ENCODE measurements around the gene SNED1. TPM values are rescaled to one million over a fixed set of nuclear protein-coding genes. Genes with fewer than 3 reads are reported as not detected.

SNED1 gene
- total RNA-seq, 1 donor from 2014 or later = 25.2 TPM

DNA sequence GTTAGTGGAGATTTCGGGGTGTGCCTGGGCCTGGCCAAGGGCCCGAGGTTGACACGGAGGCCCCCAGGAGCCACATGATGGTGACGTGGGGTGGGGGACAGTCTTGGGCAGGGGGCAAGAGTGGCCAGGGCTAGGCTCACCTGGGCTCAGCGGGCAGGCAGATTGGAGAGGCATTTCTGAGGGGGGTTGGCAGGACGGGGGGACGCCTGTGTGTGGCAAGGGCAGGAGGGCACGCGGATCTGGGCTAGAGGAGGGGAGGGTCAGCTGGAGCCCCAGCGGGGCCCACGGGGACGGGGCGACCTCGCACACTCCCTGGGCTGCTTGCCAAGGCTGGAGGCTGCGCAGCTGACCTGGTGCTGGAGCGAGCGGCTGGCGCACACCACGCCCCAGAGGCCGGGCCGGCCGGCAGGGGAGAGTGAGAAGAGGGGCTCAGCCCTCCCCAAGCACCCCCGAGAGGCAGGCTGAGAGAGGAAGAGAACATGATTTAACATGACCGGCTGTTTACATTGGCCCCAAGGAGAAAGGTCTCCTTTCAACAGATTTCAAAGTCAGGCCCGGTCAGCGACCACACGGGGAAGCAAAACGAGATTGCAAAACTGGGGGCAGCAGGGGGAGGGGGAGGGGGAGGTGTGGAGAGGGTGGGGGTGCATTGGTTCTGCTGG is 38.0 kb upstream of the SNED1 start:
- DNase-seq = peak; percentile 12

DNA sequence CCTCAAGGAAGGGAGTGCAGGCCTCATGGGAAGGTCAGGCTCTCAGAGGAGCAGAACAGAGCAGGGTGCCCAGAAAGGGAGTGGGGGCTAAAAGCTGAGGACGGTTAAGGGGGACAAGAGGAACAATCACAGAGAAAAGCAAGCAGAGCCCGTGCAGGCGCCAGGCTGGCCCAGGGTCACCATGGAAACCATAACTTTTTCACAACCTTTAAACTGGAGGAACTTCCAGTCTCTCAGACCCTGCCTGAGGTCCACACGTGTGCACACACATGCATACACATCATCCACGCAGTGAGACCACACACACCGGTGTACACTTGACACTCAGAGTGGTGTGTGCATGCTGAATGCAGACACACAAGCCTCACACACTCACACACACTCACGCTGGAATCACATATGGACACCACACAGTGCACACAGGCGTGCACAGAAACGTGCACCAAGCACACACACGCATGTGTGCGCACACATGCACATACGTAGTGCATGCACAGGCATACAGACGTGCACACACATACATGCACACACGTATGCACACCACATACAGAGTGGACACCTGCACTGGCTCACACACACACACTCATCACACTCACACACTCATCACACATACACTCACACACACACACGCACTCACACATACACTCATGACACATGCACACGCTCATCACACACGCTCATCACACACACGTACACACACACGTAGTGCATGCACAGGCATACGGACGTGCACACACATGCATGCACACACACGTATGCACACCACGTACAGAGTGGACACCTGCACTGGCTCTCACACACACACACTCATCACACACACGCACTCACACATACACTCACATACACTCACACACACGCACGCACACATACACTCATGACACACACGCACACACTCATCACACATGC is 37.2 kb upstream of the SNED1 start:
- DNase-seq = no peak

DNA sequence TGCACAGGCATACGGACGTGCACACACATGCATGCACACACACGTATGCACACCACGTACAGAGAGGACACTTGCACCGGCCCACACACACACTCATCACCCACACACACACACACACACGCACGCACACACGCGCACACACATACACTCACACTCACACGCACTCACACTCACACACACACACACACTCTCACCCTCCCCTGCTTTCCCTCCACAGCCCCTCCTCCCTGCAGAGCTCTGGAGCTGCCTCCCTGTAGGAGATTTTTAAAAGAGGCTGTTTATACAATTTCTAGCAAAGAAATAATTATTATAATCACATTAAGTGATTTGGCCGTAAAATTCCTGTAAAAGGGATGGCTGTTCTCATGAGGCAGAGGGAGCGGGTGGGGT is 36.5 kb upstream of the SNED1 start:
- DNase-seq = no peak

DNA sequence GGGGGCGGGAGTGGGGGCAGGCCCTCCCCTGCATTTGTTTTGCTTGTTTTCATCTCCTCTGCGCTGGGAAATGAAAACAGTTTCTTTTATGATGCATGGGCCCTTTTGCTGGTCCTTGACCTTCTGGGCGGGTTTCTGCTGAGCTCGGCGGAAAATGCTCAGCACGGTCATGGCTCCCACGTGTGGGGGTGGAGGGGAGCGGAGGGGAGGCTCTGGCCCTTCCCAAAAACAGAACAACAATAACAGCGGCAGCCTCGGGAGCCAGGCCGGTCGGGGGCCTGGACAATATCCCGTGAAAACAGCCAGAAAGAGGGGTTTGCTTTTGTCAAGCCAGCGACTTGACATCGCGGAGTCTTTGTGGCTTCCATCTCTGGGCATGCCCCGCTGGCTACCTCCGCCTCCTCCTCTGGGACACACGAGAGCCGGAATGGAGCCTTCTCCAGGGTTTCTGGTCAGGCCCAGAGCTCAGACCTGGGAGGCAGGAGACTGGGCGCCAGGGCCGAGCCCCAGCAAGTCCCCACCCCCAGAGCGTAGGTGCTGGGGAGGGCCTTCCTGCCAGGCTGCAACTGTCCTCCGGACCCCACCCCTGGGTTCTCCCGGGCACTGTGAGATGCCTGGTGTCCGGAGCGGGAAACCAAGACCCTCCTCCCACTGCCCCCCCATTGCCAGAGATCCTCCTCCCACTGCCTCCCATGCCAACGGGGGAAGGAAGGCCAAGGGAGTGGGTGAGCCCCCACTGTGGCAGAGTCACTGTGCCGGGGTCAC is 35.9 kb upstream of the SNED1 start:
- DNase-seq = no peak

DNA sequence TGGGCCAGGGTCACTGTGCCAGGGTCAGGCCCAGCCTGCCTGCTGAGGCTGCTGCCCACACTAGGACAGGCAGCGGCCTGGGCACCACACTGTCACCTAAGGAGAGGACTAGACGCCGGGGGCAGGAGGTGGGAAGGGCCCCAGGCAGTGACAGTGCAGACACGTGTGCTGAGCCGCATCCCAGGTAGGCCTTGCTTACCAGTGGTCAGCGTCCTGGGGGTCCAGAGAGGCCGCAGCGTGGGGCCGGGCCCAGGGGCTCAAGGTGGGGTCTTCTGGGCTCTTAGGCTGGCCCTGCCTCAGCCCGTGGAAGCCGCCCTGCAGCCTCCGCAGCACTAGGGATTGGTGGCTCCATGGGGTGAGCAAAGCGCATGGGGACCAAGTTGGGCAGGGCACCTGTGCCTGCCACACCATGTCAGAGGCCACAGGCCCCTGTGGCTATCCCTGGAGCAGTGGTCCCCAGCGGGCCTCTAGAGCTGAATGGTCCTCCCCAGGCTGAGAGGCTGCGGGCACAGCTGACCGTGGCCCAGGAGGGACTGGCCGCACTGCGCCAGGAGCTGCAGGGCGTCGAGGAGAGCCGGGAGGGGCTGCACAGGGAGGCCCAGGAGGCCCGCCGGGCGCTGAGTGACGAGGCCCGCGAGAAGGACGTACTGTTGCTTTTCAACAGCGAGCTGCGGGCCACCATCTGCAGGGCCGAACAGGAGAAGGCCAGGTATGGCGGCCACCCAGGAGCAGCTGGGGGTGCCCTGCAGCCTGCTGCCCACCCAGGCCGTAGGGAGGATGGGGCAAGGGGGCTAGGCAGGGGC is 35.2 kb upstream of the SNED1 start:
- DNase-seq = no peak

DNA sequence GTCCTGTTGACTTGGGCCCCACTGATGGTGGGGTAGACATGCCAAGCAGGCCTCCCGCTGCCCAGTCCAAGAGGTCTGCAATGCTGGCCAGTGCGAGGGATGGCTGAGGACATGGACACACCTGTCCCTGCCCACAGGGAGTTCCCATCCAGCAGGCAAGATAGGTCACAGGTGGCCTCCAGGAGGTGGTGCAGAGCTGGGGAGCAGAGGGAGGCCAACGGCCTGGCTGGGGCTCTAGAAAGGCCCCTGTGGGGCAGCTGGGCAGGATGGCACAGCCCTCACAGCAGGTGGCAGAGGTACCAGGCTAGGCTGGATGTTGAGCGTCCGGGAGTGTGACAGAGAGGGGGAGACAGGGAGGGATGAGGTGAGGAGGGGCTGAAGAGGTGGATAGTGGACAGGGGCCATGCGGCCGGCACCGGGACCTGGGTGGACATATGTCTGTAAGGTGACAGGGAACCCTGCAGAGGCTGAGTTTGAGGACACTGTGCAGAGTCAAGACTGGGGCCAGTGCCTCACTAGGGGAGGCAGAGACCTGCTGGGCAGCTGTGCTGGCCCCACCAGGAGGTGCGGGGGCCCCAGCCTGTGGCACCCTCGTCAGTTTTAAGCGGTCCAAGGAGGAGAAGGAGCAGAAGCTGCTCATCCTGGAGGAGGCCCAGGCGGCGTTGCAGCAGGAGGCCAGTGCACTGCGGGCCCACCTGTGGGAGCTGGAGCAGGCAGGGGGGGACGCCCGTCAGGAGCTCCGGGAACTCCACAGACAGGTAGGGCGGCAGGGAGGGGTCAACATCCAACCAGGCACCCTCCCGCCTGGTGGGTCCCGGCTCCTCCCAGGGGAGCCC is 34.3 kb upstream of the SNED1 start:
- no peak for DNase-seq

DNA sequence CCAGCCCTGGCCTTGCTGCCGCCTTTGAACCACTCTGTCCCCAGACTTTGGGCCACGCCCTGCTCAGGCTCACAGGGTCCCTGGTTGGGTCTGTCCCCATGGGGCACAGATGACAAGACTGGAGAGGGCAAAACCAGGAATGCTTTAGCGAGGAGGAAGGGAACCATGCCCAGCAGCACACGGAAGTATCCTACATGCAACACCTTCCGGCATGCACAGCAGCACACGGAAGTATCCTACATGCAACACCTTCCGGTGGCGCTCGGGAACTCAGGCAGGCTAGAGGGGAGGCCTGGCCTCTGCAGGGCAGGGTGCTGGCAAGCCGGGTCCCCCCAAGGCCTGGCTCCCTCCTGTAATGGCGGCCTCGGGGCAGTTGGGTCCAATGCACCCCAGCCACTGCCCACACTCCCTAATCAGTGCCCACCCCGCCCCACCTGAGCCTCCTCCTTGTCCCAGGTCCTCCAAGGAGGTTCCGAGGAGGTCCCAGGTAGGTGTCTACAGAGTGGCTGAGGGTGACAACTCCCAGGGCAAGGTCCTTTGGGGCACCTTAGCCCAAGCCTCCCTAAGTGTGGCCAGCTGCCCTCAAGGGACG is 33.6 kb upstream of the SNED1 start:
- no peak for DNase-seq

DNA sequence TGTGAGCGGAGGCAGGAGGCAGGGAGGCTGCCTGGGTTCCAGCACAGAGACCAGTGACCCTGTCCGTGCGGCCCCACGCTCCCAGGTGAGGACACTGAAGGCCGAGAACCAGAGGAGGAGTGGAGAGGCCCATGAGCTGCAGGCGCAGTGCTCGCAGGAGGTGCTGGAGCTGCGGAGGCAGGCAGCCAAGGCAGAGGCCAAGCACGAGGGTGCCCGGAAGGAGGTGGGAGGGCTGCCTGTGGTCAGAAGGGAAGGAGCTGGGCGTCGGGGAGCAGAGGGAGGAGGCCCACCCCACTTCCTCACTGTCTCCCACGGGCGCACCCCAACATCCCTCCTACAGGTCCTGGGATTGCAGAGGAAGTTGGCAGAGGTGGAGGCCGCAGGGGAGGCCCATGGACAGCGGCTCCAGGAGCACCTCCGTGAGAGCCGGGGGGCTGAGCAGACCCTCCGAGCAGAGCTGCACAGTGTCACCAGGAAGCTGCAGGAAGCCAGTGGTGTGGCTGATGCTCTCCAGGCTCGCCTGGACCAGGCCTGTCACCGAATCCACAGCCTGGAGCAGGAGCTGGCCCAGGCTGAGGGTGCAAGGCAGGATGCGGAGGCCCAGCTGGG is 33.0 kb upstream of the SNED1 start:
- no peak for DNase-seq

DNA sequence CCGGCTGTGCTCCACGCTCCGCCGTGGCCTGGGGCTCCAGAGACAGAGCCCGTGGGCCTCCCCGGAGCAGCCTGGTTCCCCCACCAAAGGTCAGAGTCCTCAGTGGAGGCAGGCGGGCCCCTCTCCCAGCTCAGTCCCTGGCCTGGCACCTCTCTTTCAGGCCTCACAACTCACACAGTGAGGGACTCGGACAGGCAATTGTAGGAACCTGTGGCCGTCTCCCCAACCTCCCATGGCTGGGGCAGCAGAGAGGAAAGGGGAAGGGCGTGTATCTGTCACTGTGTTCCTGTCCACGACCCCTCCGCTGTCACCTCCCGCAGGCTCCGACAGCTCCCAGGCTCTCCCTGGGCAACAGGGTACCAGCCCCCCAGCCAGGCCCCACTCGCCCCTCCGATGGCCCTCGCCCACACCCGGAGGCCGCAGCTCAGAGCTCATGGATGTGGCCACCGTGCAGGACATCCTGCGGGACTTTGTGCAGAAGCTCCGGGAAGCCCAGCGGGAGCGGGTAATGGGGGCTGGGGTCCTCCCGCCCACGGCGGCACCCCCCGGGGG is 32.4 kb upstream of the SNED1 start:
- no peak for DNase-seq

DNA sequence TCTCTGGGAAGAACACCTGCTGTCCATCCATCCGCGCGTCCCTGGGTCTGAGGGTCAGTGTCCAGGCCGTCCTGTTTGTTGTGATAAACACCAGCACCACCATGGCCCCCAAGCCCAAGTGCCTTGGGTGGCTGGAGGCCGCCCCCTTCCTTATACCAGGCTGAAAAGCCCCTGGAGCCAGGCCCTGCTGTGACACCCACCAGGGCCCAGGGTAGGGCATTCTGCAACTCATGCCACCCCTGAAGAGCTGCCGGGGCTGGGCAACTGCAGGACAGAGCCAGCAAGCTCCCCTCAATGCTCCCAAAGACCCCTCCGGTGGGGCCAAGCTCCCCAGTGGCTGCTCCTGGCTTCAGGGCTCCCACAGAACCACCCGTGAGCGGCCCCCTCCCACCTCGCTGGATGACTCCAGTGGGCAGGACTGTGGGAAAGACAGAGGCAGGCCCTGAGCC is 31.9 kb upstream of the SNED1 start:
- no peak for DNase-seq

DNA sequence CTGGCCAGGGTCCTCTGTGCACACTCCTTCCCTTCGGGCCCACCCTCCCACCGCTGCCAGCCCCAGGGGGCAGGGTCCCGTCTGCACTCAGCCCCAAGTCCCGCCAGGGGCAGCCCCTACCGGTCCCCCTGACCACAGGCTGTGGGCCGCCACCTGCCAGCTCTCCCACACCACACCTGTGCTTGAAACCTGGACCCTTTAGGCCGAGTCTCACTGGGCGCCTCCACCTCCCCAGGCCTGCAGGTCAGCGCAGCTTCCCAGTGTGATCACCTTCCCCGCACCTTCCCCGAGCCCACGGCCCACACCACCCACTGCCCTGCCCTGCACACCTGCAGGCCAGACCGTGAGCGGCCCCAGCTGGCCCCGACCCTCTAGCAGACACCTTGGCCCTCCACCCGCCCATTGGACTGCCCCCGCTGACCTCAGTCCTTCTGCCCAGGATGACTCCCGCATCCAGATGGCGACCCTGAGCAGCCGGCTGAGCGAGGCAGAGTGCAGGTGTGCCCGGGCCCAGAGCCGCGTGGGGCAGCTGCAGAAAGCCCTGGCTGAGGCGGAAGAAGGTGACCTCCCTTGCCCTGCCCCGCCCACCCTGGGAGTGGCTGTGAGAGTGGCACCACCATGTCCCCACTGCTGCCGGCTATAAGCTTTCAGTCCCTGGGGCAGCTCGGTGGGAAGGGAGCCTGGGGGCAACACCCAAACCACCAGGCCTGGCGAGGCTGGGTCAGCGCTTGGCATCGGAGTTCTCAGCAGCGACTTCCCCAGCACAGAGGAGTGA is 31.3 kb upstream of the SNED1 start:
- no peak for DNase-seq

DNA sequence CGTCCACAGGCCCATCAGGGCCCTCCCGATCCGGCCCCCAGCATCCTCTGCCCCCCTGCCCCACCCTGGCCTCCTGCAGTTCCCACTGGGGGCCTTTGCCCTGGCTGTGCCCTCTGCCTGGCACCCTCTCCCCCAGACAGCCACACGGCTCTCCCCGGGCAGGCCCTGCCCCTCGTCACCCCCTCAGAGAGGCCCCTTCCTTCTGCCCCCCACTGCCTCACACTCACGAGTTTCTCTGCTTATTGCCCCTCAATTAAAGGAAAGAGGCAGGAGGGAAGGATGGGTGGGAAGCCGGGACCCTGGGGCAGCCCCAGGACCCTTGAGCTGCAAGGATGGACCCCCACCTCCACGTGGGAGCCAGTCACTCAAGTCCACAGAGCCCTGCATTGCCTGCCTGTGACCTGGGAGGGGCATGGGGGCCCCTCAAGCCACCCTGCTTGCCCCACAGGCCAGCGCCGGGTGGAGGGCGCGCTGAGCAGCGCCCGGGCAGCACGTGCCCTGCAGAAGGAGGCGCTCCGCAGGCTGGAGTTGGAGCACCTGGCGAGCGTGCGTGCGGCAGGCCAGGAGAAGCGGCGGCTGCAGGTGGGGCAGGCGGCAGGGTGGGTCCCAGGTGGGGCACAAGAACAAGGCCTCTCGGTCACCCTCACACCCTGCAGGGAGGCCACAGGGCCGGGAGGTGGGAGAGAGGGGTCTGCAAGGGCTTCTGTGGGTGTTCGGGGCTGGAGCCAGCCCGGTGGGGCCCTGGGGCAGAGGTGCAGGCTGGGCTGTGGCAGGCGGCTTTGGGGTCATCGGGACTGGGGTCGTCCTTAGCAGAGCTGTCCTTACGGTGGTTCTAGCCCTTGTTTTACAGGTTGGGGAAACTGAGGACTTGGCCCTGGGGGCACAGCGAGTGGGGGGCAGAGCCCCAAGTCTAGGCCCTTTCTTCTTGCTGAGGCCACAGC is 30.5 kb upstream of the SNED1 start:
- no peak for DNase-seq

DNA sequence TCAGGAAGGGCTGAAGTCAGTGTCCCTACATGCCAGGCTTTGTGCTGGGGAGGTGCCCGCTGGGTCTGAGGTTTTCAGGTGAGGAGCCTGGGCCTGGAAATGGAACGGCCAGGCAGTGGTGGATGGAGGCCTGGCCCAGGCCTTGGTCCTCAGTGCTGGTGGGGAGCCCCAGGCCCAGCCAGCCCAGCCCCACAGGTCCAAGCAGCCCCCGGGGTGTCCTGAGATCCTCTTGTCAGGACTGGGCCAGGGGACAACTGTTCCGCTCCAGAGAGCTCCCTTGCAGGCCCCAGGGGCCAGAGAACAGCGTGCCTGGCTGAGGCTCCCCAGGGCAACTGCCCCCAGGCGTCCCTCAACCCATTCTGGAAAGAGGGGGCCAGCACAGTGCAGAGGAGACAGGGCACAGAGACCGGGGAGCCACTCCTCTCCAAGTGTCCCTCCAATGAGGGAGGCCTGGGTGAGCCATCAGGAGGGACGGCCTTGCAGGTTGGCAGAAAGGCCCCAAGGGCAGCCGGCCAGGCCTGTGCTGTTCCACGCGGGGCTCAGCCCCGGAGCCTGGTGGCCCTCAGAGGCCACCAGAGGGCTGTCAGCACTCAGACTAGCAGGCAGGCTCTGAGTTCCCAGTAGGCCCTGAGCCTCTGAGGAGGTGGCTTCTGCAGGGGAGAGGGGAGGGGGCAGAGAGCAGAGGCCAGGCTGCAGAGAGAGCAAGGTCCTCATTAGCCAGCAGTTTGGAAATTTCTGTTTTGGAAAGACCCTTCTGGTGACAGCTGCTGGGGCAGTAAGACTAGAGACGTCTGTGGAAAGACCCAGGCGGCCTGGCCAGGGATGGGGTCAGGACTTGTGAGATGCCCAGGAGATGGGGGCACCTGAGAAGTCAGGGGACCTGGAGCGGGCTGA is 29.4 kb upstream of the SNED1 start:
- no peak for DNase-seq

DNA sequence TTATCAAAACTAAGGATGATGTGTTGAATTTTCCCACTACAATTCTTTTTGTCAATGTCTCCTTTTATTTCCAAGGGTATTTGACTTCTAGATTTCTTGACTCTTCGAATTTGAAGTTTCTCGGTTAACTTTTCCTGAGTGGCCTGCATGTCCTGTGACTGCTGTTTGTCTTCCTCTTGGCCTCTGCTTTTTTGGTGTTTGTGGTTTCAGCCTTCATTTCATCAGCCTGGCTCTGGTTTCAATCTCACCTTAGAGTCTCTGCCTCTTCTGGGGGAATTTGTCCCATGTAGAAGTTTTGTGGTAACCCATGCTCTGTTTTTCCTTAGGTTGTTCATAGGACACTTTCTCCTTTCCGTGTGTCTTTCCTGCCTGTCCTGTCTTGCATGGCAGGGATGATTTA is 28.3 kb upstream of the SNED1 start:
- no peak for DNase-seq

DNA sequence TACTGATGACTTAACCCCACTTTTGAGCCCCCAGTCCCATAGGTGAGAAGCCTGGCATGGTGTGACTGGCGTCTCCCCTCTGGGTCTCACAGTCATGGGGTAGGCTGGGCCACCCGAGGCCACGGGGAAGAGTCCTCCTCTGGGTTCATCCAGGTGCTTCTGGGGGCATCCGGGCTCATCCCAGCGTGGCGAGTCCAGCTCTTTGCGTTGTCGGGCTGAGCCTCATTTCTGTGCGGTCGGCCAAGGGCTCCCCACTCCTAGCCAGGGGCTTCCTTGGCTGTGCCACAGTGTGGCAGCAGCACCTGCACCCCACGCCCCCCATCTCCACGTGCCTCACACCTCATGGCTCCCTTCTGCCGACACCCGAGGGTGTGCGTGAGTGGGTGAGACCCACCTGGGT is 27.6 kb upstream of the SNED1 start:
- DNase-seq = no peak

DNA sequence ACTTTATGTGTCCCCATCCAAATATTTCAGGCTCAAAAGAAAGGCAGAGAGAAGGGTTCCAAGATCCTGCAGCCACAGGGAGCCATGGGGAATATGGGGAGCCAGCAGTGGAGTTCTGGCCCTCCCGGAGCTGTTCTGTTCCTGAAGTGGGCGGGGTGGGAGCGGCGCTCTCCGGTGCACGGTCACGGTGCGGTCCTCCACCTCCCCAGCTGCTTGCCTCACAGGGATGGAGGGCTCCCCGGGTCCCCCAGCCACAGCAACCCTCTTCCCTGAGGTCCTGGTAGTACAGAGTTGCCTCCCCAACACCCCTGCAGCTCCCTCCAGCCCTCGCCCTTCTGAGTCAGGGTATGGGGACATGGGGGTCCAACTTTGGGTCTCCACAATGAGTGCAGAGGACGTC is 26.2 kb upstream of the SNED1 start:
- DNase-seq = no peak
